ENCODE measurements around the gene CNPY2. TPM values are rescaled to one million over a fixed set of nuclear protein-coding genes. Genes with fewer than 3 reads are reported as not detected.

CNPY2 gene
- total and polyA plus RNA-seq, 2 donors (not counting 3 experiments of a cell fraction or from before 2014, with no cell fraction given), result 183 to 256 TPM

- Histone ChIP-seq H3K4me2 (ENCODE audit: insufficient read depth, low read length) (no peak overlapping the region), H4K20me1 (replicated peaks; ENCODE audit: control insufficient read depth, extremely low read depth, insufficient read depth, low read length) (no peaks in the 10 kb centered on the region), H3K9me1 (replicated peaks; ENCODE audit: control insufficient read depth, extremely low read depth, insufficient read depth, low read length) (no peaks in the 10 kb centered on the region), H3K27ac (ENCODE audit: insufficient read depth, low read depth, low read length) (no peak overlapping the region), H3K79me2 (ENCODE audit: control insufficient read depth, insufficient read depth, low read length) (no peaks in the 10 kb centered on the region), H2AFZ (ENCODE audit: low read depth, low read length) (no peak overlapping the region), H3K36me3 (ENCODE audit: control insufficient read depth in 2 of 2, extremely low read depth in 1 of 2, insufficient read depth in 2 of 2, low read length in 2 of 2) (peaks cover 0 to 2% of the 10 kb centered on the region in 2 experiments), H3K9ac (replicated peaks; ENCODE audit: extremely low read depth, insufficient read depth, low read length) (no peak overlapping the region), H3K9me3 (replicated peaks; ENCODE audit: control insufficient read depth, insufficient read depth, low read length) (no peaks in the 10 kb centered on the region), H3K4me1 (ENCODE audit: control insufficient read depth, extremely low read depth, insufficient read depth, low read length) (no peaks in the 10 kb centered on the region), H3K4me3 (replicated peaks in 1 of 3; ENCODE audit: insufficient read depth in 1 of 3, low read depth in 1 of 3, low read length in 3 of 3) (no peak overlapping the region), H3K27me3 (ENCODE audit: control insufficient read depth in 2 of 2, insufficient read depth in 2 of 2, low read length in 2 of 2) (no peaks in the 10 kb centered on the region)
- ChIA-PET POLR2A (no interaction called here), CTCF (no interaction called here)
- TF ChIP-seq MAX (IDR thresholded peaks at IDR 0.05; ENCODE audit: insufficient read depth, insufficient read length), result no peak
- TF ChIP-seq FOS (IDR thresholded peaks at IDR 0.05; ENCODE audit: borderline replicate concordance, insufficient read depth, low read length), result no peak
- TF ChIP-seq POLR2A (IDR thresholded peaks at IDR 0.05; ENCODE audit: low read depth, low read length), result no peak
- no peak for TF ChIP-seq CTCF (IDR thresholded peaks at IDR 0.05; ENCODE audit: extremely low read depth in 1 of 2, insufficient read depth in 1 of 2, low read depth in 1 of 2, low read length in 2 of 2)
- TF ChIP-seq JUN (IDR thresholded peaks at IDR 0.05; ENCODE audit: borderline replicate concordance, insufficient read depth, insufficient read length, low read depth), result no peak
- TF ChIP-seq MYC (IDR thresholded peaks at IDR 0.05; ENCODE audit: low read depth, low read length), result no peak
- no peak for TF ChIP-seq GATA2 (IDR thresholded peaks at IDR 0.05; ENCODE audit: insufficient read depth, insufficient read length, low read depth, low read length)
- TF ChIP-seq EZH2 (IDR thresholded peaks at IDR 0.05; ENCODE audit: borderline replicate concordance, low read depth, low read length, severe bottlenecking), result no peak
- no peak for TF ChIP-seq POLR2AphosphoS5 (IDR thresholded peaks at IDR 0.05; ENCODE audit: insufficient read depth, low read depth, low read length)
- intact Hi-C loops (cut with micrococcal nuclease) (no loop called here), dilution Hi-C loops (cut with MboI; ENCODE audit: extremely low pct_ligation_motif_present, low sequenced_read_pairs) (no loop called here)
- DNase-seq (ENCODE audit: low read depth, low spot score) (no peak), FAIRE-seq (no peak)
- BruUV-seq (replicated peaks), result no TSS peak
Measured at GRCh38 chr12:56326126-56326525, 10.3 kb upstream of the CNPY2 start.
